ENCODE data around the gene OR2V2. TPM values are rescaled to one million over a fixed set of nuclear protein-coding genes. Genes with fewer than 3 reads are reported as not detected.

OR2V2 gene
- total RNA-seq, 4 donors from 2014 or later = not detected

- no peaks in the 10 kb centered on the region for H3K9me3 ChIP-seq
- peak overlapping the region; percentile 85 to 91 for H3K27ac ChIP-seq
- H3K27me3 ChIP-seq = no peaks in the 10 kb centered on the region
- no peaks in the 10 kb centered on the region for H3K36me3 ChIP-seq
- peak overlapping the region in 1 of 2 donors; percentile 44 for H3K4me3 ChIP-seq
- no peak for DNase-seq
- intact Hi-C loops (cut with DNase I; ENCODE audit: low total_unique reads) = no loop called here
- no peaks in the 10 kb centered on the region for H3K4me1 ChIP-seq
- TF ChIP-seq, protein P1, sequence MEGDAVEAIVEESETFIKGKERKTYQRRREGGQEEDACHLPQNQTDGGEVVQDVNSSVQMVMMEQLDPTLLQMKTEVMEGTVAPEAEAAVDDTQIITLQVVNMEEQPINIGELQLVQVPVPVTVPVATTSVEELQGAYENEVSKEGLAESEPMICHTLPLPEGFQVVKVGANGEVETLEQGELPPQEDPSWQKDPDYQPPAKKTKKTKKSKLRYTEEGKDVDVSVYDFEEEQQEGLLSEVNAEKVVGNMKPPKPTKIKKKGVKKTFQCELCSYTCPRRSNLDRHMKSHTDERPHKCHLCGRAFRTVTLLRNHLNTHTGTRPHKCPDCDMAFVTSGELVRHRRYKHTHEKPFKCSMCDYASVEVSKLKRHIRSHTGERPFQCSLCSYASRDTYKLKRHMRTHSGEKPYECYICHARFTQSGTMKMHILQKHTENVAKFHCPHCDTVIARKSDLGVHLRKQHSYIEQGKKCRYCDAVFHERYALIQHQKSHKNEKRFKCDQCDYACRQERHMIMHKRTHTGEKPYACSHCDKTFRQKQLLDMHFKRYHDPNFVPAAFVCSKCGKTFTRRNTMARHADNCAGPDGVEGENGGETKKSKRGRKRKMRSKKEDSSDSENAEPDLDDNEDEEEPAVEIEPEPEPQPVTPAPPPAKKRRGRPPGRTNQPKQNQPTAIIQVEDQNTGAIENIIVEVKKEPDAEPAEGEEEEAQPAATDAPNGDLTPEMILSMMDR (IDR thresholded peaks at IDR 0.05) = no peak
- no peak for TF ChIP-seq POLR2A (IDR thresholded peaks at IDR 0.05)
Observed at GRCh38 chr5:181207960-181208253, 60.5 kb downstream of the OR2V2 start.

Other genes starting within 250 kb of the OR2V2 start
- 1 to 10 TPM in 1 of 4 donors, not detected in 3; 2.9 TPM for gene BTNL8, start 248.4 kb upstream of the OR2V2 start, total RNA-seq
- gene BTNL3, start 158.7 kb upstream of the OR2V2 start, total RNA-seq = not detected
- 10 to 100 TPM in 3 of 4 donors, 1 to 10 TPM in 1; 9.0 to 36.9 (median 18.9) TPM for gene BTNL9, start 107.3 kb upstream of the OR2V2 start, total RNA-seq
- not detected for gene OR2V1, start 16.4 kb upstream of the OR2V2 start, total RNA-seq
- 1 to 10 TPM; 1.2 to 7.7 (median 1.6) TPM for gene TRIM7, start 57.6 kb downstream of the OR2V2 start, total RNA-seq
- 10 to 100 TPM in 2 of 4 donors, 1 to 10 TPM in 2; 4.7 to 18.8 (median 12.2) TPM for gene TRIM41, start 75.7 kb downstream of the OR2V2 start, total RNA-seq
- 1,000 to 10,000 TPM; 1,656 to 5,035 (median 2,557) TPM for gene RACK1, start 96.3 kb downstream of the OR2V2 start, total RNA-seq
- 10 to 100 TPM in 2 of 4 donors, 1 to 10 TPM in 2; 1.2 to 22.1 (median 13.9) TPM for gene TRIM52, start 113.6 kb downstream of the OR2V2 start, total RNA-seq
- not detected for gene OR4F3, start 219.7 kb downstream of the OR2V2 start, total RNA-seq

All from uterus (tissue), 4 donors.